GM18909 (cell line): ENCODE data around the gene ZNF576.
"Not testable (repeated sequence)": the region's sequence is repeated elsewhere in the genome, so short reads cannot be mapped to it uniquely, and the experiment has no call there.

ENCODE experiments used
- ATAC-seq: cut with Tn5 transposase; IDR thresholded peaks from one replicate; pipeline ENCODE4 v1.9.1; 2021; ENCODE audit warnings: mild to moderate bottlenecking; ENCODE audit not compliant: unreplicated experiment, poor library complexity

ZNF576 gene

DNA sequence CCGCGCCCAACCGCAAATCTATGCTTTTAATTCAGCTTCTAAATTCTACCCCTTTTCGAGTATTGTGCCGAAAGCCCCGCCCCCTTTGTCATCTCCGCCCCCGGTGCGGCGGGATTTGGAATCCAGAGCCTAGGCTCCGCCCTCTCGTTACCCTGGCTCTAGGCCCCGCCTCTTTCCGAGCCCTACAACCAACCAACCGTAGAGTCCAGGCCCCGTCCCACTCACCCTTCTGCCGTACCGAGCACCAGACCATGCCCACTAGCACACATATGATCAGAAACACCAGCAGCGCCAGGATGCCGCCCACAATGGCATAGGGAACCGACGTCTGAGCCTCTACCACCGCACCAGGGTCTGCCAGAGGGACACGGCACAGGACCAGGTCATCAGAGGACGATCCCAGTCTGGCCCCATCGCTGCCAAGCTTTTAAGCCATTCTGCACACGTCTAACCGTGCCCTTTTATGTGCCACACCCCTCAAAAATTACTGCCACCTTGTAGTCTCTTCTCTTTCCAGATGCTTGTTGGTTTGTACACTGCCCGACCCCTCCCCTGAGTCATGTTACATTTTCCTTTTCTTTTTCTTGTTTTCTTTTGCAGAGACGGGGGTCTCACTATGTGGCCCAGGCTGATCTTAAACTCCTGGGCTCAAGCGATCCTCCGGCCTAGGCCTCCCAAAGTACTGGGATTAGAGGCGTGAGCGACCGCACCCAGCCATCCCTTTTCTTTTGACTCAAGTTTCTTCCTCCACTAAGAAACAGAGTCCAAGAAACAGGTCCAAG, 27.7 kb downstream of the ZNF576 start:
- ATAC-seq: no peak

DNA sequence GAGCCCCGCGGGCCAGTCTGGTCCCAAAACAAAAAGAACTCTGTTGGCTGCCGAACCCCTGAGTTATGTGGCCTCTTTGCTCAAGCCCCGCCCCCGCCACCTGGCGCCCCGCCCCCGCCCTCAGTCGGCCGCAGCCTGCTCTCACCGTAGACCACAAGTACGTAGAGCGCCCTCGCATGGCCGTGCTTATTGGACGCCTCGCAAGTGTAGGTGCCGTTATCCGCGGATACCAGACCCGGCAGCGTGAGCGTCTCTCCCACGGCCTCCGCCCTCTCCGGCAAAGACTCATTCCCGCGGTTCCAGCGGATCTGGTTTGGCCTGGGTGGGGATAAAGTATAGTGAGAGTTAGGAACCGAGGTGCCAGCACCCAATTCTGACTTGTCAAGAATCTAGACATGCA, 28.5 kb downstream of the ZNF576 start:
- ATAC-seq: no peak

GRCh38 chr19:43625918-43626579, 29.7 kb downstream of the ZNF576 start:
- no peak for ATAC-seq

DNA sequence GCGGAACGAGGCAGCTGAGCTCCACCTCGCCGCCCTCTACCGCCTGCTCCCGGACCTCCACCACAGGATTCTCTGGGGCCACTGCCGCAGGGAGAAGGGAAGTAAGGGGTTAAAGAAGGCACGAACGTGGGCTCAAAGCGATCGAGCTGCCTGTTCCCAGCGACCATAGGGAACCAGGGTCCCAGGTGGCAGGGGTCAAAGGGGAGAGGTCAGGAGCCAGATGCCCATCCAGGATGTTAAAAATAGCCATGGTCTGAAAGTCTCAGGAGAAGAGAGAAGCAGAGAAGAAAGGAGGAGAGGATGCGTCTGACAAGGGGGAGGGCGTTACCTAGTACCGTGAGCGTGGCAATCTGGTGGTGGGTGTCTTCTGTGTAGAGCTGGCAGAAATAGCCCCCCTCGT, 30.4 kb downstream of the ZNF576 start:
- no peak for ATAC-seq

DNA sequence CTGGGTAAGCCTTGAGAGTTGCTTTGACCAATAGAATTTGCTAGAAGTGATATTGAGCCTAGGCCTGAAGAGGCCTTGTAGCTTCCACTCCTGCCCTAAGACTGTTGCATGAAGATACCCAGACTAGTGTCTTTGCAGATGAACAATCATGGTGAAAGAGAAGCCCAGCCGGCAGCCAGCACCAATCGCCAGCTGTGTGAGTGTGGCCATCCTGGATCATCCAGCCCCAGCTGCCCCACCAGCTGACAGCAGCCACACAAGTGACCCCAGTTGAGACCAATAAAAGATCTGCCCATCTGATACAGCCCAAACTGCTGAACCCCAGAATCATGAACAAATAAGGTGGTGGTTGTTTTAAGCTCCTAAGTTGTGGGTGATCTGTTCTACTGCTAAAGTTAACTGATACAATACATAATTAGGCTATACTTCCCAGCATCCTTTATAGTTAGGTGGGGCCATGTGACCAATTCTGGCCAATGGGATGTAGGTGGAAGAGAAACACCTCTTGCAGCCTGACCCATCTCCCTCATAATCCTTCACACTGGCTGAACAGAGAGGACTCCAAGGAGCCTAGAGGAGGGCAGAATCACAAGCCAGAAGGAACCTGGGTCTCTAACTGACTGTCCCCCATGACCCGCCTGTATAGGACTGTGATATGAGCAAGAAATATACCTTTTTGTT, 32.4 kb downstream of the ZNF576 start:
- ATAC-seq: no peak

DNA sequence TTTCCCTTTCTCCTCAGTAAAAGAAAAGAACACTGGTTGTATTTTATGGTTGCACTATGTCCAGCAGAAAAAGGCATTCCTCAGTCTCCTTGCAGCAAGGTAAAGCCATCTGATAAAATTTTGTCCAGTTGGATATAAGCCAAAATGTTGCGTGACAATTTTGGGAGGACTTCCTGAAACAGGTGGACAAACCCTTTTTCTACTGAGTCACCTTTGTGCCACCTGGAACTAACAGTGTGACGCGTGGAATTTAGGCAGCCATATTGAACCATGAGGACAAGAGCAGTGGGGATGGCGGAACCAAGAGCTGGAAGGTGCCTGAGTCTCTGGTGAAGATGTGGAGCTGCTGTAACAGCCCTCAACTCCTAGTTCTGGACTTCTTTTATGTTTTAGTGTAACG, 35.1 kb downstream of the ZNF576 start:
- no peak for ATAC-seq

DNA sequence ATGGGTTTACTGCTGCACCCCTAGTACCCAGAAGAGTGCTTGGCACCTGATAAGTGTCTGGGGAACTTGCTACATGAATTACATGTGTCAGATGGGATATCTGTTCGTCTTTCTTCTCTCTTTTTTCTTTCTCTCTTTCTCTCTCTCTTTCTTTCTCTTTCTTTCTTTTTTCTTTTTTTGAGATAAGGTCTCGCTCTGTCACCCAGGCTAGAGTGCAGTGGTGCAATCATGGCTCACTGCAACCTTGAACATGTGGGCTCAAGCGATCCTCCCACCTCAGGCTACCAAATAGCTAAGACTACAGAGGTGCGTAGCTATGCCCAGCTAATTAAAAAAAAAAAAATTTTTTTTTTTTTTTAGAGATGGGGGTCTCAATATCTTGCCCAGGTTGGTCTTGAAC, 37.1 kb downstream of the ZNF576 start:
- no peak for ATAC-seq

- no peak for ATAC-seq
These were observed 37.7 kb downstream of the ZNF576 start for GRCh38 chr19:43634068-43634467.

DNA sequence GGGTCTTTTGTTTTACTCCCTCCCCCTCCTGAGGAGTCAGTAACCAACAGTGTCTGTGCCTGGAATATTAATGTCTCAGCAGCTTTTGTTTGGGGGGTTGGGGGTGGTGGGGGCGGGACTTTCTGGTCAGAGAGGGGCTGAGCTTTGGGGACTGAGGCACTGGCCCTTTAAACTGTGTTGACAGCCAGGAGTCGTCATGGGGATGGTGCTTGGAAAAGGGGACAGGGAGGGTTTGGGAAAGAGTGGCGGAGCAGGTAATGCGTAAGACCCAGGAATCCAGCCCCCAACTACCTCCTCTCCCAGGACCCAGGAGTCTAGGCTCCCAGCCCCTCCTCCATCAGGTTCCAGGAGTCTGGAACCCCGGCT, 38.1 kb downstream of the ZNF576 start:
- ATAC-seq: no peak

- ATAC-seq: no peak
These were observed 38.6 kb downstream of the ZNF576 start for GRCh38 chr19:43634872-43635560.

DNA sequence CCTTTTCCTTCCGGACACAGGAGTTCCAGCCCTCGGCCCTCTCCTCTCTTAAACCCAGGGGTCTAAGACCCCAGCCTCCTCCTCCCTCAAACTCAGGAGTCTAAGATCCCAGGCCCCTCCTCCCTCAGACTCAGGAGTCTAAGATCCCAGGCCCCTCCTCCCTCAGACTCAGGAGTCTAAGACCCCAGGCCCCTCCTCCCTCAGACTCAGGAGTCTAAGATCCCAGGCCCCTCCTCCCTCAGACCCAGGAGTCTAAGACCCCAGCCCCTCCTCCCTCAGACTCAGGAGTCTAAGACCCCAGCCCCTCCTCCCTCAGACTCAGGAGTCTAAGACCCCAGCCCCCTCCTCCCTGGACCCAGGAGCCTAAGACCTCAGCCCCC, 39.2 kb downstream of the ZNF576 start:
- ATAC-seq: not testable (repeated sequence)

DNA sequence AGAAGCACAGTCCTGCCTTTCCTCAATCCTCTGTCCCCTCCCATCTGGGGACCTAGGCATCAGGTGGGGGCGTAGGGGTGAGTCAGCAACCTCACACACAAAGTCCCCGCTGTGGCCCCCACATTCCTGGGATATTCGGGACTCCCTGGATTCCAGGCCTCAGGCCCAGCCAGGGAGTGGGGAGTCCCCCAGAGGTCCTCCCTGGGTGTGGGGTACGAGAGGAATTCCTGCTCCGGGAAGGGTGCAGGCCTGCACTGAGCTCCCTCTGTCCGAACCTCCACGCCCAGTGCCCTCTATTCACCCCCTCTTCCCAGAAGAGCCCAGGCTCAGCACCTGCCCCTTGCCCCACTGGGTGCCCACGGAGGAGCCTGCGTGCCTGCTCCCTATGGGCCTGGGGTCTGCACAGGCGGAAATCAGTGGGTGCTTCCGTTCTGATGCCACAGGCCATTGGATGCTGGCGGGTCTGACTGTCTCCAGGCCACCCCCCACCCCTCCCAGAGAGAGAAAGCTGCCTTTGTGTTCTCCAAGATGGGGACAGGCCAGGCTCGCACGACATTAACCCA, 39.8 kb downstream of the ZNF576 start:
- ATAC-seq: no peak

GRCh38 chr19:43638214-43638994, 42.0 kb downstream of the ZNF576 start:
- no peak for ATAC-seq

DNA sequence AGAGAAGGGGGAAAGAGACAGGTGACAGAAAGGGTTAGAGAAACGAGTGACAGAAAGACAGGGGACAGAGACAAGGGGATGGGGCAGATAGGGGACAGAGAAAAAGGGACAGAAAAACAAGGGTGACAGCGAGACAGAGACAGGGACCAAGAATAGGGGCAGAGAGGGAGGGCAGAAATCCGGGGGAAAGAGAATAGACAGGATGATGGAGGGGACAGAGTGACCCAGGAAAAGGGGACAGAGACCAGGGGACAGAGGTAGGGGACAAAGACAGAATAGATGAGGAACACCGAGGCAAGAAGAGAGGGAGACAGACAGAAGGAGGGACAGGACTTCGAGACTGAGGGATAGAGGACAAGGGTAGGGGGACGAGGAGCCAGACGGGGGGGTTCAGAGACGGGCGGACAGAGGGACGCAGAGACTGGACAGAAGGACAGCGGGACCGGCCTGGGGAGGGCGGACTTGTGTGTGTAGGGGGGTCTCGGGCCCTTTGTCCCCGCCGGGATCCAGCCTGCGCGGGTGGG, 42.7 kb downstream of the ZNF576 start:
- no peak for ATAC-seq

- ATAC-seq: no peak
These were observed 43.4 kb downstream of the ZNF576 start, which contains the start of gene CADM4 for GRCh38 chr19:43639519-43640423. Gene CADM4, minus strand, starts transcription at chr19:43639850. Its CDS starts 60 bp downstream, at chr19:43639790.

DNA sequence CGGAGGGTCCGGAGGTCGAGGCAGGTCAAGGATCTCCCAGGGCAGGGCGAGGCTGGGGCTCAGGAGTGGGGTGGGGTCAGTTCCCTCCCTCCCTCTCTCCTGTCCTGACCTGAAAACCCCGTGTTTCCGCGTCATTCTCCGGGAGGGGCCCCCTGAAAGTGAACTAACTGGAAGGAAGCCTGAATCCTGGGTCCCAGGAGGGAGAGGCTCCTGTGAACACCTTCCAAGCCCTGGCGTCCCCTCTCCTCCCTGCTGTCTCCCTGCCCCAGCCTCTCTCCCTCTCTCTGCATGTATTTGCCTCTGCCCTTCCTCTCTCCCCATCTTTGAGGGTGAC, 44.0 kb downstream of the ZNF576 start:
- ATAC-seq: no peak

GRCh38 chr19:43641333-43641732, 44.9 kb downstream of the ZNF576 start:
- no peak for ATAC-seq

- ATAC-seq: no peak
These were observed 46.1 kb downstream of the ZNF576 start for GRCh38 chr19:43642531-43642930.

DNA sequence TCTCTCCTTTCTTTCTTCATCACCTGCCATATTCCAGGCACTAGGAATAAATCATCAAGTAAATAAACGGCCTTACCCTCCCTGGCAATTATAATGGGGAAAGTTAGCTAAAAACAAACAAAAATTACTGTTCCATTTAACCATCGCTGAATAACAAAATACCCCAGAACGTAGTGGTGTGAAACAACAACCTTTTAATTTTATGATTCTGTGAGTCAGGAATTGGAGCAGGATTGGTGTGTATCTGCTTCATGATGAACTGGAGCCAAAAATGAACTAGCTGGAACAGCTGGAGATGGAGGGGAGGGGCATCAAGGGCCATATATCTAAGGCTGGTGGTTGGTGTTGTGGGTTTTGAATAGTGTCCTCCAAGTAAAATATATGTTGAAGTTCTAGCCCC, 46.9 kb downstream of the ZNF576 start:
- ATAC-seq: no peak
